Measurements from ENCODE around the gene TGFBR1.

Gene TGFBR1

DNA sequence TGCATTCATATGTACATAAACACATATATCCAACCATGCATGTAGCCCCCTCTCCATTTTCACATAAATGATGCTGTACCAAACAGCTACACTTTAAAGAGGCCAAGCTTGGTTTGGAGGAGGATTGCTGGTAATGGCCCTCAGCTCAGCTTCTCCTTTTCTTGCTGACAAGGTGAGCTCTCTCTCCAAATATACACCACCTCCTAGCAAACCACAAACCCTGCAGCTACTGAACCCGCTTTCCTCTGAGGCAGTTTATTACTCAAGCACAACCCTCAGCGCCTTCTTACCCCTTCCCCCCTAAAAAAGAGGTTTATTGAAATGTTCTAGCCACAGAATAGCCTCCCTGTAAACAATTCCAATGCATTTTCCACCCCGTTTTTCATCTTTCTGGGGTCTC is 62.8 kb downstream of the TGFBR1 start:
- no peak overlapping the region for H3K4me3 ChIP-seq (ENCODE audit: low read depth in 1 of 2, low read length in 2 of 2)
- no peak overlapping the region for H2AFZ ChIP-seq (ENCODE audit: low read depth, low read length)
- H3K4me2 ChIP-seq (ENCODE audit: insufficient read depth, low read length): no peak overlapping the region
- no peaks in the 10 kb centered on the region for H3K9me3 ChIP-seq (ENCODE audit: insufficient read depth, low read length, severe bottlenecking)
- H3K79me2 ChIP-seq (ENCODE audit: insufficient read depth, low read length): no peaks in the 10 kb centered on the region
- TF ChIP-seq CTCF (IDR thresholded peaks at IDR 0.05; ENCODE audit: borderline replicate concordance, extremely low read depth, low read length, poor library complexity, severe bottlenecking) (no peak), EZH2 (IDR thresholded peaks at IDR 0.05; ENCODE audit: borderline replicate concordance, low read depth, low read length, severe bottlenecking) (no peak)
- H3K27me3 ChIP-seq (ENCODE audit: insufficient read depth, low read length, poor library complexity): peaks cover 14% of the 10 kb centered on the region
- H3K9ac ChIP-seq (ENCODE audit: low read depth, low read length): no peak overlapping the region
- no peaks in the 10 kb centered on the region for H4K20me1 ChIP-seq (ENCODE audit: insufficient read depth, low read length)
- no peak overlapping the region for H3K27ac ChIP-seq (ENCODE audit: low read length)
- no peak for DNase-seq
- no peak for ATAC-seq (ENCODE audit: insufficient read depth, low read depth)
- H3K4me1 ChIP-seq (ENCODE audit: insufficient read depth, low read length): no peaks in the 10 kb centered on the region
- H3K36me3 ChIP-seq (ENCODE audit: insufficient read depth, low read length): no peaks in the 10 kb centered on the region

- no peak overlapping the region for H3K4me2 ChIP-seq (ENCODE audit: insufficient read depth, low read length)
- no peak for ATAC-seq (ENCODE audit: insufficient read depth, low read depth)
- no peaks in the 10 kb centered on the region for H4K20me1 ChIP-seq (ENCODE audit: insufficient read depth, low read length)
- no peak overlapping the region for H3K27ac ChIP-seq (ENCODE audit: low read length)
- H2AFZ ChIP-seq (ENCODE audit: low read depth, low read length): no peak overlapping the region
- H3K4me3 ChIP-seq (ENCODE audit: low read depth in 1 of 2, low read length in 2 of 2): no peak overlapping the region
- H3K79me2 ChIP-seq (ENCODE audit: insufficient read depth, low read length): no peaks in the 10 kb centered on the region
- no peaks in the 10 kb centered on the region for H3K36me3 ChIP-seq (ENCODE audit: insufficient read depth, low read length)
- H3K9ac ChIP-seq (ENCODE audit: low read depth, low read length): no peak overlapping the region
- H3K4me1 ChIP-seq (ENCODE audit: insufficient read depth, low read length): no peaks in the 10 kb centered on the region
- peaks cover 14% of the 10 kb centered on the region for H3K27me3 ChIP-seq (ENCODE audit: insufficient read depth, low read length, poor library complexity)
- DNase-seq: no peak
- no peaks in the 10 kb centered on the region for H3K9me3 ChIP-seq (ENCODE audit: insufficient read depth, low read length, severe bottlenecking)
- TF ChIP-seq CTCF (IDR thresholded peaks at IDR 0.05; ENCODE audit: borderline replicate concordance, extremely low read depth, low read length, poor library complexity, severe bottlenecking): no peak
- no peak for TF ChIP-seq EZH2 (IDR thresholded peaks at IDR 0.05; ENCODE audit: borderline replicate concordance, low read depth, low read length, severe bottlenecking)
Measured at GRCh38 chr9:99169086-99169485, 64.2 kb downstream of the TGFBR1 start.

GRCh38 chr9:99169982-99170761 is 65.3 kb downstream of the TGFBR1 start:
- Histone ChIP-seq H3K9me3 (ENCODE audit: insufficient read depth, low read length, severe bottlenecking) (no peaks in the 10 kb centered on the region), H3K4me1 (ENCODE audit: insufficient read depth, low read length) (no peaks in the 10 kb centered on the region), H3K79me2 (ENCODE audit: insufficient read depth, low read length) (no peaks in the 10 kb centered on the region), H3K4me3 (ENCODE audit: low read depth in 1 of 2, low read length in 2 of 2) (no peak overlapping the region), H4K20me1 (ENCODE audit: insufficient read depth, low read length) (no peaks in the 10 kb centered on the region), H2AFZ (ENCODE audit: low read depth, low read length) (no peak overlapping the region), H3K9ac (ENCODE audit: low read depth, low read length) (no peak overlapping the region), H3K4me2 (ENCODE audit: insufficient read depth, low read length) (no peak overlapping the region), H3K27ac (ENCODE audit: low read length) (no peak overlapping the region), H3K27me3 (ENCODE audit: insufficient read depth, low read length, poor library complexity) (peaks cover 14% of the 10 kb centered on the region), H3K36me3 (ENCODE audit: insufficient read depth, low read length) (no peaks in the 10 kb centered on the region)
- DNase-seq (no peak), ATAC-seq (ENCODE audit: insufficient read depth, low read depth) (no peak)
- TF ChIP-seq EZH2 (IDR thresholded peaks at IDR 0.05; ENCODE audit: borderline replicate concordance, low read depth, low read length, severe bottlenecking) (no peak), CTCF (IDR thresholded peaks at IDR 0.05; ENCODE audit: borderline replicate concordance, extremely low read depth, low read length, poor library complexity, severe bottlenecking) (no peak)
